DOHH2 (cell line): ENCODE data around the gene CABP4.

ENCODE experiments used
- CTCF ChIP-seq: fragments of 200-600 bp; sonication (generic); IDR thresholded peaks from one replicate; pipeline ENCODE4 v1.5.1; 2014; ENCODE audit warnings: antibody characterized with exemption, mild to moderate bottlenecking, low read depth, low read length; ENCODE audit not compliant: poor library complexity, severe bottlenecking
- EZH2phosphoT487 ChIP-seq: fragments of 200-600 bp; sonication (generic); IDR thresholded peaks from 2 replicates; pipeline ENCODE4 v1.6.1; 2017; ENCODE audit warnings: borderline replicate concordance, mild to moderate bottlenecking, antibody characterized with exemption, low read length, moderate library complexity, mixed read lengths

- TF ChIP-seq CTCF (no peak), EZH2phosphoT487 (no peak)
Measured at GRCh38 chr11:67507864-67508485, 52.8 kb downstream of the CABP4 start, which contains the start of gene CDK2AP2.
